ENCODE measurements around the gene PUS10. TPM values are rescaled to one million over a fixed set of nuclear protein-coding genes. Genes with fewer than 3 reads are reported as not detected.
"Not testable (repeated sequence)": the region's sequence is repeated elsewhere in the genome, so short reads cannot be mapped to it uniquely, and the experiment has no call there.

PUS10 gene, protein sequence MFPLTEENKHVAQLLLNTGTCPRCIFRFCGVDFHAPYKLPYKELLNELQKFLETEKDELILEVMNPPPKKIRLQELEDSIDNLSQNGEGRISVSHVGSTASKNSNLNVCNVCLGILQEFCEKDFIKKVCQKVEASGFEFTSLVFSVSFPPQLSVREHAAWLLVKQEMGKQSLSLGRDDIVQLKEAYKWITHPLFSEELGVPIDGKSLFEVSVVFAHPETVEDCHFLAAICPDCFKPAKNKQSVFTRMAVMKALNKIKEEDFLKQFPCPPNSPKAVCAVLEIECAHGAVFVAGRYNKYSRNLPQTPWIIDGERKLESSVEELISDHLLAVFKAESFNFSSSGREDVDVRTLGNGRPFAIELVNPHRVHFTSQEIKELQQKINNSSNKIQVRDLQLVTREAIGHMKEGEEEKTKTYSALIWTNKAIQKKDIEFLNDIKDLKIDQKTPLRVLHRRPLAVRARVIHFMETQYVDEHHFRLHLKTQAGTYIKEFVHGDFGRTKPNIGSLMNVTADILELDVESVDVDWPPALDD
- 10 to 100 TPM in 3 of 4 donors, 1 to 10 TPM in 1; 8.9 to 11.4 (median 11.3) TPM for polyA plus RNA-seq (ENCODE audit: insufficient read length in 4 of 4)

DNA sequence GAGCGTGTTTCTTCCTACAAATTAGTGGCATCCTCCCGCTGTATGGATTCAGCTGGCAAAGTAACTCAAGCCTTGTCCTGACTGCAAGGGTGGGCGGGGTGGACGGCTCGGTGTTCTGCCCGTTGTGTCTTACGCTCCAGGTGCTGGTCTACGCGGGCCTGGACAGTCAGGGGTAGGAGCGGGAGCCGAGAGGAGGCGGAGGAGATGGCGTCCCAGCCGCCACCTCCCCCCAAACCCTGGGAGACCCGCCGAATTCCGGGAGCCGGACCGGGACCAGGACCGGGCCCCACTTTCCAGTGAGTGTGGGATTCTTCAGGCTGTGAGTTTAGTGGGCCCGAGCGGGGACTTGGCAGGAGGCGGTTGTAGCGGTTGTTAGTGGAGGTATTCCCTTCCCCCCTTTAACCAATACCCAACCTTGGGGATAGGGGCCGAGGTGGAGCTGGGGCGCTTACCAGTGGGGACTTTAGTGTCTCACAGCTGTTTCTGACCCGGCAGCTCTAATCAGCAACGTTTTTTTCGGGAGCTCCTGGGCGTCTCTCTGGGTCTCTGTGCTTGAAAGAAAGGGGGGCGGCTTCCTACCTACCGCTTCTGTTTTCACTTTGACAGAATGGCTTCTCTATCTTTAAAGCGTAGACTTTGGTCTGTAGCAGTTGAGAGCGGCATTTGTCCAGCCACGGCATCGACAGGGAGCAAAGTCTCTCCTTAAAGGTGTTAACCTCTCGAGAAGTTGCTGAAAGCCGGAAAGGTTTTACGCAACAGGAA is at the start of gene PUS10, which contains the start of gene PEX13:
TSS of gene PUS10 (minus strand) at position 700 of the 762 bp plus-strand sequence. CDS start 6,365 bp downstream, outside the sequence.
TSS of gene PEX13 (plus strand) at position 165 of the 762 bp plus-strand sequence. CDS start at position 205, 40 bp downstream.
- DNase-seq (ENCODE audit: low read depth in 4 of 4, low spot score in 3 of 4) = peak in 3 of 4 donors; percentile 48 to 71 (median 70)

DNA sequence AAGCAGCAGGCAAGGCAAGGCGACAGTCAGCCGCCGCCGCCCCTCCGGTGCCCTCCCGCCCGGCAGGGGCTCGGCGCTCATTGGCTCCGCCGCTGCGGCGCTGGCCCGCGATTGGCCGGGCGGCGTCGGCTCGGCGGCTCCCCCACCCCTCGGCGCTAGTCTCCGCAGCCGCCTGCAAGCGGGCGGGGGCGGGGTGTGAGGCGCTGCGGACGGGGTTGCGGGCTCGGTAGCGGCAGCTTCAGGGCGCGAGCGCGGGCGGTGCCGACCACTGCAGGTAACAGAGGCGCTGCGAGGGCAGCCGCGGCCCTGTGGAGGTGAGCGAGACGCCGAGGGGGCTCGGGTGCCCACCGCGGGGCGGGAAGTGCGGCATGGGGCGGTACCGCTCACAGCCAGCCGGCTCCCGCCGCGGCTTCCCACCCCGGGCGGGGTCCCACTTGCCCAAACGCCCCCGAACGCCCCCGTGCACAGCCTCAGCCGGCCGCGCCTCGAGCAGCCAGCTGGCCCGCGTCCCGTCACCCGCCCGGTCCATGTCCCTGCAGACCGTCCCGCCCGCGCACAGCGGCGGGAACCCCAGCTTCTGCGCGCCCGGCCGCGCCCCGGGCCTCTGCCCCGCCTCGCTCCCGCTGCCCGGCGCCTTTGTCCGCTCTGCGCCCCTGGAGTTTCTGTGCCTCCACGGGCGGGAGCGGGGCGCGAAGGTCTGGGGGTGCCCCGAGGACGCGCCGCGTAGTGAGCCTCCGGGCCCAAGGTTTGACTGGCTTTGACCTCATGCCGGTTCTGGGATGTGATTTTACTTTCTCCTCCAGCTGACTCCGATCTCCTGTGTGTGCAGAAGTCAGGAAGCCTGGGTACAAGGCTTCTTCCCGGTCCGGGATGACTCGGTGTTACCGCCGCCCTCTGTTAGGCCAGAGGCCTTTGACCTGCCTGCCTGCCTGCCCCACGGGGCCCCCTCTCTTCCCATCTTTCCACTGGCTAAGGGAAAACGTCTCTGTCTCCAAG is 48.0 kb upstream of the PUS10 start, which contains the start of gene SANBR:
TSS of gene SANBR (plus strand) at position 158 of the 996 bp plus-strand sequence. CDS start 4,480 bp downstream, outside the sequence.
- DNase-seq (ENCODE audit: low read depth in 4 of 4, low spot score in 3 of 4) = peak; percentile 58 to 79 (median 77)

DNA sequence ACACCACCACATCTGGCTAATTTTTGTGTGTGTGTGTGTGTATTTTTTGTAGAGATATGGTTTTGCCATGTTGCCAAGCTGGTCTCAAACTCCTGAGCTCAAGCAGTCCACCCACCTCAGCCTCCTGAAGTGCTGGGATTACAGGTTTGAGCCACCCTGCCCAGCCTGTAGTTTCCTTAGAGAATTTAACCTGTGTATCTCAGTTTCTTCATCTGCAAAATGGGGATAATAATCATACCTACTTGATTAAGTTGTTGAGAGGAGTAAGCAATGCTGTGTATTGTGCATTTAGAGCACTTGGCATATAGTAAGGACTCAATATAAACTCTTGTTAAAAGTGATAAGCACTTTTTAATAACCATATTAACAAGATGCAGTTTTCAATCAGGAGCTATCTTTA is 41.3 kb upstream of the PUS10 start:
- no peak for DNase-seq (ENCODE audit: low read depth in 4 of 4, low spot score in 3 of 4)

DNA sequence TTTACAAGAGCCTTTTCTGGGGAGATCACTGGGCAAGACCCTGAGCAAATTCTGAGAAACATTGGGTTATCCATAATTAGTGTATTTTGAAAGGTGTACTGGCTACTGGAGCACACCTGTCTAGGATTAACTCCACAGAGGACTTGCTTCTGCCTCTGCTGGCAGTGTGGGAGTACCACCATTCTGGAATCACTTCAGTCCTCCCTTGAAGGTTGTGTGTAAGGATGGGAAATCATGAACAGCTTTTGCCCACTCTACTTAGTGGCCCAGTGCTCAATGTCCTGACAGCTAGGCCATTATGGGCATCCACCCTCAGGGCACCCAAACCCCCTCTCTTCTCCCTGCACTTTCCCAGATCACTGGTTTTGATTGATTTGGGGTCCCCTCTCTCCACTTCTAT is 39.5 kb upstream of the PUS10 start:
- DNase-seq (ENCODE audit: low read depth in 4 of 4, low spot score in 3 of 4) = no peak

DNA sequence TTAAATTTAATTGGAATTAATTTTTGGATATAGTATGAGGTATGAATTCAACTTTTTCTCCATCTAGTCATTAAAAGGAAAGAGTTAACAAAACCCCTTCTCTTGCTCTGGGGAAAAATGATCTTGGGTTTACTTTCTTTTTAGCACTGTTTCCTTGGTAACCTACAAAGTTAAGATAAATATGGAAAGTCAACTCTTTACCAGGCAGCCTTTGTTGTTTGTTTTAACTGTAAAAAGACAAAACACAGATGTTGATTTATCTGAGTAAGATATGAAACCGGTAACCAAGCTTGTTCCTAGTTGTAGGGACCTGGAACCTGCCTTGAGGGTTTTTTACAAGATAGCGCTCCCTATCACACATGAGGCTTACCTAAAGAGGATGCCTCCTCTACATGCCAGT is 37.5 kb upstream of the PUS10 start:
- no peak for DNase-seq (ENCODE audit: low read depth in 4 of 4, low spot score in 3 of 4)

DNA sequence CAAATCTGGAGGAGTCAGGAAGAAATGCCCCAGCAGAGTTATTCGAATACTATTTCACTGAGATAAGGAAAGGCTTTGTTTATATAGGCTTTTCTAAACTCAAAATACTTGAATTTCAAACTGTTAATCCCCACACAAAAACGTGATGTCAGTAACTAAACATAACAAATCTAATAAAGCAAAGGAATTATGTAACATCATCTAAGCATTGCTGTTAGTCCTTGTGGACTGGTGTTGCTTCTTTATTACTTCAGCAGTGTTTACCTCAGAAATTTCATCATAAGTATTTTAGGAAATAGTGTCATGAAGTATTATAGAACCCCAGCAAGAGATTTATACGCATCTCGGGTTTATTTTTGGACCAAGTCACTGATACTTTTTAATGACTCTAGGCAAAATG is 27.9 kb upstream of the PUS10 start:
- no peak for DNase-seq (ENCODE audit: low read depth in 4 of 4, low spot score in 3 of 4)

DNA sequence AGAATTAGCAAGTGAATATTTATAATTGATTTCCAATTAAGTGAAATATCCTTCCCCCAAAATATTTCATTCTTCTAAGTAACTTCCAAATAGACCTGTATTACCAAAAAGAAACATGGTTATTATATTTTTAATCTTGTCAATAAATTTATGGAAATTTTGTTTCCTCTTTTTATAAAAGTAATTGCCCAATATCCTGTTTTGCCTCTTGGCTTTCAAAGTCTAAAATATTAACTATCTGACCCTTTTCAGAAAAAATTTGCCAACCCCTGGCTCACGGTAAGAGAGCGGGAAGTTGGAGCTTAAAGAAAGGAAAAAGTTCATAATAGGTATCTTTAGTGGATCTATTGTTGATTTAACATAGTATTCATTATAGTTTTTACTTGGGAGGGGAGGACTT is 27.2 kb upstream of the PUS10 start:
- no peak for DNase-seq (ENCODE audit: low read depth in 4 of 4, low spot score in 3 of 4)

DNA sequence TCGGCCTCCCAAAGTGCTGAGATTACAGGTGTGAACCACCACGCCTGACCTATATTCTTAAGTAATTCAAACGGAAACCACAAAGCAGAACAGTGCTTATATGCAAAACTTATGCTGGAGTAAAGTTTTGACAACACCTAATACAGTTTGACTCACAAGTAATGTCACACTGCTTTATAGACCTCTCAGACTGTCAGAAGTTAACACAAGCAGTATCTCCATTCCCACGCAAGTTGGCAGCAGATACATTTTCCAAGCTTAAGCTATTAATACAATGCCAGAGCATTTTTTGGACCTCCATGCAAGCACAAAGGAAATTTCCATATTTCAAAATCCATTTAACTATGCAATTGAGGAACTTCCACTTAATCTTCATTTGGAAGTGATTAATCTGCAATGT is 26.6 kb upstream of the PUS10 start:
- no peak for DNase-seq (ENCODE audit: low read depth in 4 of 4, low spot score in 3 of 4)

DNA sequence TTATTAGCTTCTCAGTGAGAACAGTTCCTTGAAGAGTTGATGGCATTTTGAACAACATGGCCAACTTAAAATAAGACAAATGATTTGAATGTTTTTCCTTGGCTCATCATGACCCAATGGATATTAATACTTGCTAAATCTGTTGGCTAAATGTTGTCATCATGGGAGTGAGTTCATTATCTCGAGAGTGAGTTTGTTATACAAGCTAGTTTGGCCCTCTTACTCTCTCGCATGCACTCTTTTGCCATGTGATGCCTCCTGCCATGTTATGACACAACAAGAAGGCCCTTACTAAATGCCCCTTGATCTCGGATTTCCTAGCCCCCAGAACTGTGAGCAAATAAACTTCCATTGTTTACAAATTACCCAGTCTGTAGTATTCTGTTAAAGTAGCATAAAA is 24.8 kb upstream of the PUS10 start:
- no peak for DNase-seq (ENCODE audit: low read depth in 4 of 4, low spot score in 3 of 4)

DNA sequence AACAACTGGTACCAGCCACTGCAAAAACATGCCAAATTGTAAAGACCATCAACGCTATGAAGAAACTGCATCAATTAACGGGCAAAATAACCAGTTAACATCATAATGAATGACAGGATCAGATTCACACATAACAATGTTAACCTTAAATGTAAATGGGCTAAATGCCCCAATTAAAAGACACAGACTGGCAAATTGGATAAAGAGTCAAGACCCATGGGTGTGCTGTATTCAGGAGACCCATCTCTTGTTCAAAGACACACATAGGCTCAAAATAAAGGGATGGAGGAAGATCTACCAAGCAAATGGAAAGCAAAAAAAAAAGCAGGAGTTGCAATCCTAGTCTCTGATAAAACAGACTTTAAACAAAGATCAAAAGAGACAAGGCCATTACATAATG is 18.6 kb upstream of the PUS10 start:
- not testable (repeated sequence) for DNase-seq (ENCODE audit: low read depth in 4 of 4, low spot score in 3 of 4)

DNA sequence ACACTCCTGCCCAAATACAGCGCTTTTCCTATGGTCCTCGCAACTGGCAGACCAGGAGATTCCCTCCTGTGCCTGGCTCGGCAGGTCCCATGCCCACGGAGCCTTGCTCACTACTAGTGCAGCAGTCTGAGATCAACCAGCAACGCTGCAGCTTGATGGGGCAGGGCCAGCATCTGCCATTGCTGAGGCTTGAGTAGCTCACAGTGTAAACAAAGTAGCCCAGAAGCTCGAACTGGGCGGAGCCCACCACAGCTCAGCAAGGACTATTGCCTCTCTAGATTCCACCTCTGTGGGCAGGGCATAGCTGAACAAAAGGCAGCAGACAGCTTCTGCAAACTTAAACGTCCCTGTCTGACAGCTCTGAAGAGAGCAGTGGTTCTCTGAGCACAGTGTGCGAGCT is 16.5 kb upstream of the PUS10 start:
- not testable (repeated sequence) for DNase-seq (ENCODE audit: low read depth in 4 of 4, low spot score in 3 of 4)

DNA sequence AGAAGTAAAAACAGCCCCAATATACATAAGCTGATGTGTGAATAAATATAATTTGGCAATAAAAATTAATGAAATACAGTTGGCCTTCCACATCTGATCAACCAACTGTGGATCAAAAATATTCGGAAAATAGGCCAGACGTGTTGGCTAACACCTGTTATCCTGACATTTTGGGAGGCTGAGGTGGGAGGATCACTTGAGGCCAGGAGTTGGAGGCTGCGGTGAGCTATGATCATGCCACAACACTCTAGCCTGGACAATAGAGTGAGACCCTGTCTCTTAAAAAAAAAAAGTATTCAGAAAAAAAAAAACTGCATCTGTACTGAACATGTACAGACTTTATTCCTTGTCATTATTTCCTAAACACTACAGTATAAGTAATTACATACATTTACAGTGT is 11.5 kb upstream of the PUS10 start:
- DNase-seq (ENCODE audit: low read depth in 4 of 4, low spot score in 3 of 4) = no peak

DNA sequence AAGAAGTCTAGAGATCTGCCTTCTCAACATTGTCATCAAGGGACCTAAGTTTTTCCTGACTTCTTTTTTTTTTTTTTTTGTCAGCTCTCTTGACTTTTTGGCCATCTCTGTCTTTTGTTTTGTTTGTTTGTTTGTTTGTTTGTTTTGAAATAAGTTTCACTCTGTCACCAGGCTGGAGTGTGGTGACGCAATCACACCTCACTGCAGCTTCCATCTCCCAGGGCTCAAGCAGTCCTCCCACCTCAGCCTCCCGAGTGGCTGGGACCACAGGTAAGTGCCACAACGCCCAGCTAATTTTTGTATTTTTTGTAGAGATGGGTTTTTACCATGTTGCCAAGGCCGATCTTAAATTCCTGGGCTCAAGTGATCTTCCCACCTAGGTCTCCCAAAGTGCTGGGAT is 5.6 kb upstream of the PUS10 start:
- no peak for DNase-seq (ENCODE audit: low read depth in 4 of 4, low spot score in 3 of 4)

DNA sequence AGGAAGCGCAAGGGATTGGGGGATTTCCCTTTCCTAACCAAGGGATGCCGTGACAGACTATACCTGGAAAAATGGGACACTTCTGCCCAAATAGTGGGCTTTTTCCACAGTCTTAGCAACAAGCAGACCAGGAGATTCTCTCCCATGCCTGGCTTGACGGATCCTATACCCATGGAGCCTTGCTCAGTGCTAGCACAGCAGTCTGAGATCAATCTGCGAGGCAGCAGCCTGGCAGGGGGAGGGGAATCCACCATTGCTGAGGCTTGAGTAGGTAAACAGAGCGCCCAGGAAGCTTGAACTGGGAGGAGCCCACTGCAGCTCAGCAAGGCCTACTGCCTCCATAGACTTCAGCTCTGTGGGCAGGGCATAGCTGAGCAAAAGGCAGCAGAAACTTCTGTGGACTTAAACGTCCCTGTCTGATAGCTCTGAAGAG is 3.2 kb upstream of the PUS10 start:
- no peak for DNase-seq (ENCODE audit: low read depth in 4 of 4, low spot score in 3 of 4)

DNA sequence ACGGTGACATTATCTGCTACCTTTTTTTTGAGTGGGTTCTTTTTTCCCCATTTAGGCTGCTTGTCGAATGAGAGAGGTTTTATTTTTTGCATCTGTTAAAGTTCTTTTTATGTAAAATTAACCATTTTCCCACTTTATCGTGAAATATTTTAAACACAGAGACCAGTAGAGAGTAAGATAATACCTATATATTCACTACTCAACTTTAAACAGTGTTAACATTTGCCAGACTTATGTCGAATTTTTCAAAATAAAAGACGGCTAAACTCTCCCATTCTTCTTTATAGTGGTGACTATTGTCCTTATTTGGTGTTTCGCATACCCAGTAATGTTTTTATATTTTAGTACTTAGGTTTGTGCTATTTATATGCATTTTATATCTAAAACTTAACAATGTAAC is 743 bp upstream of the PUS10 start:
- DNase-seq (ENCODE audit: low read depth in 4 of 4, low spot score in 3 of 4) = no peak

DNA sequence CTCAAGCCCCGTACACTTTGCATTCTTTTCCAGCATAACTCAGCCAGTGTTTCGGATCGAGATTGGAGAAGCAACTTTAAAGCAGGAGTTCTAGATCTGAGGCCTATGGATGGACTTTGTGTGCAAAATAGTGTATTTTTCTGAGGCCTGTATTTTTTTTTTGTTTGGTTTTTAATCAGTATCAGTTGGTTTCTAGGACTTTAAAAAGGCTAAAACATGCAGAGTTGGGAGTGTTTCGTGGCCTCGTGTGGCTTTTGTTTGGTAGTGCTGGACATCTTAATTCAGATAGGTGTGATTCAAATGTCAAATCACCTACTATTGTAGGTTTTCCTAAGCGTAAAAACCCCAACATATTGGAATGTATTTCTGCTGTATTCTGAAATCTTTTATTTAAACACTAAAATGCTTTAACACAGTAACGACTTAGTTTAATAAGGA is 282 bp upstream of the PUS10 start:
- DNase-seq (ENCODE audit: low read depth in 4 of 4, low spot score in 3 of 4) = no peak

DNA sequence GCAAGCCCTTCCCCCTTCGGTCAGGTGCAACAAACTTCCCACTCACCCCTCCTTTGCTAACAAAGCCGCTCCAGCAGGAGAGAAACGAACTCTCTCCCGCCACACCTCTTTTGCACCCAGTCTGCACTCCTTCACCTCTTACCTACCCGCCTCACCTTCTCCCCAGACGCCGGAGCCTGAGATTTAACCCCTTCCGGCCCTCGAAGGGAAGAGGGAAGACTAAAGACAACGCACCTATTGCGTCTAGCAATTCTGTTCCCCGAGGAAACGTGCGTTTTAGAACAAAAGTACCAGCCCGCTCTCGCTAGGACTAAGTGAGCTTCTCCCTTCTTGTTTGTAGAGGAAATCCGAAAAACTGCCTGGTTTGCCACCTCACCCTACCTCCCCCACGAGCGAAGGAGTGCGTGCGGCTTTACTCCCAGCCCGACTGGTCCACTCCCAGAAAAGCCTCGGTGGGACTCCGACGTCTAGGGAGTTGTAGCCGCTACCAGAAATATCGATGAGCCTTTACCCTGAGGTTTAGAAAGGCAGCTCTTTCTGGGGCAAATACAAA is 976 bp downstream of the PUS10 start:
- peak; percentile 69 to 89 (median 76) for DNase-seq (ENCODE audit: low read depth in 4 of 4, low spot score in 3 of 4)

DNA sequence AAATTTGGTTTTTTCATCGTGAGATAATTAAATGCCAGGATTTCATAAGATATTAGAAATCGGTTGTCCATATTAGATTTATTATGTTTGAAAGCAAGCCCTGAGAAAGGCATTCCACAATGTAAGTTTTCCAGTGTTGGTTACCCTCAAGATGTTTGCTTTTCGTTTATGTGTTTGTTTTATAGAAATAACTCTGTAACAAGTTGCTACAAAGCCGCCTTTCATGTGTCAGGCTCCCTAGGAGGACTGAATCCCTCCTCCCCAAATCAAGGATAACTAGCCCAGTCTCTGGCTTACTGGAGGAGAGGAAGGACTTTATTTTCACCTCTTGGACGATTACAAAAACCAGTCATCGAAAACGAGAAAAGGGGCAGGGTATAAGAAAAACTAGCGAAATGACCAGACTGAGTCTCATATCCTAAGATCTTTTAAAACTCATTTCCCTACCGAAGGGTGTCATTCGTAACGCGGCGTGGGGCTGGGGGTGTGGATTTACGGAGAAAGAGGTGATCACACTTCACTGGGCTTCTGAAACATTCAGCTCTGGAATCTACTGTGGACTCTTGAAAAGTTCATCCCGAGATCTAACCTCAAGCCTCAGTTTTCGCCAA is 1.6 kb downstream of the PUS10 start:
- no peak for DNase-seq (ENCODE audit: low read depth in 4 of 4, low spot score in 3 of 4)

DNA sequence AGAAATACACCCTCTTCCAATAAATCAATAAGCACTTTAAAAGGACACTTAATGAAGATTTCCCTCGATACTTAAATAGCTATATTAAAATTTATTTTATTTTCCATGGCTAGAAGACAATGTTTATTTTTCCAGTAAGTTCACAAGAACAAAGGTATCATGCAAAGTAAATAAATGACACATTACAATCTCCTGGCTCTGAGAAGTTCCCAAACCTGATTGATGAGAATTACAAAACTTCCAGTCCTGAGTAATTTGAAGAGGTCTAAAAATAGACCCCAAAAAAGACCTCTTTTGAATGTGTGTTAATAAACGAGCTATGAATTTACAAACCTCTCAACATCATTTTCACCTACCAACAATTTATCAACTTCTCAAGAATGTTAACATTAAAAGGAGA is 2.1 kb downstream of the PUS10 start:
- DNase-seq (ENCODE audit: low read depth in 4 of 4, low spot score in 3 of 4) = no peak

All from left renal pelvis (tissue), 4 donors.